Mesendoderm (in vitro differentiated cells): ENCODE data around the gene PIAS4.

Experiments used
- DNase-seq: peaks from one replicate; pipeline ENCODE4 v3.0.0; 2013
- H2AK5ac ChIP-seq: 2 replicates; pipeline ENCODE4 v1.6.1; 2013; ENCODE audit warnings: low read length, inconsistent platforms
- H2BK120ac ChIP-seq: 2 replicates; pipeline ENCODE4 v1.6.1; 2013; ENCODE audit warnings: low read depth, mild to moderate bottlenecking, low read length, moderate library complexity, mixed read lengths
- H2BK15ac ChIP-seq: replicated peaks from 2 replicates; pipeline ENCODE4 v1.6.1; 2013; ENCODE audit warnings: low read depth, mild to moderate bottlenecking, moderate library complexity
- H2BK5ac ChIP-seq: 2 replicates; pipeline ENCODE4 v1.6.1; 2013; ENCODE audit warnings: low read length, inconsistent platforms
- H3K18ac ChIP-seq: 2 replicates; pipeline ENCODE4 v1.6.1; 2013; ENCODE audit warnings: mild to moderate bottlenecking, low read length, mixed read lengths
- H3K23ac ChIP-seq: one replicate; pipeline ENCODE4 v1.6.1; 2013; ENCODE audit warnings: low read length
- H3K27ac ChIP-seq: 2 replicates; pipeline ENCODE4 v1.5.1; 2013; ENCODE audit warnings: low read depth, mild to moderate bottlenecking, inconsistent platforms, low read length, moderate library complexity
- H3K27me3 ChIP-seq: 2 replicates; pipeline ENCODE4 v1.6.1; 2013; ENCODE audit warnings: low read length, control low read depth, mild to moderate bottlenecking, inconsistent platforms; ENCODE audit not compliant: insufficient read depth, poor library complexity
- H3K36me3 ChIP-seq: 2 replicates; pipeline ENCODE4 v1.6.1; 2013; ENCODE audit warnings: low read length, inconsistent platforms; ENCODE audit not compliant: control insufficient read depth, insufficient read depth
- H3K4ac ChIP-seq: one replicate; pipeline ENCODE4 v1.6.1; 2013; ENCODE audit warnings: low read depth, mild to moderate bottlenecking, low read length, moderate library complexity
- H3K4me1 ChIP-seq: 2 replicates; pipeline ENCODE4 v1.6.1; 2013; ENCODE audit warnings: low read depth, low read length, inconsistent platforms; ENCODE audit not compliant: control insufficient read depth
- H3K4me2 ChIP-seq: 2 replicates; pipeline ENCODE4 v1.6.1; 2013; ENCODE audit warnings: low read length
- H3K4me3 ChIP-seq: 2 replicates; pipeline ENCODE4 v1.5.1; 2013; ENCODE audit warnings: mild to moderate bottlenecking, low read length
- H3K56ac ChIP-seq: one replicate; pipeline ENCODE4 v1.6.1; 2013; ENCODE audit warnings: low read length
- H3K79me1 ChIP-seq: 2 replicates; pipeline ENCODE4 v1.6.1; 2013; ENCODE audit warnings: low read length, inconsistent platforms
- H3K79me2 ChIP-seq: 2 replicates; pipeline ENCODE4 v1.6.1; 2013; ENCODE audit warnings: mild to moderate bottlenecking, low read length; ENCODE audit not compliant: control insufficient read depth, insufficient read depth
- H3K9ac ChIP-seq: 2 replicates; pipeline ENCODE4 v1.6.1; 2013; ENCODE audit warnings: low read length, inconsistent platforms
- H4K5ac ChIP-seq: one replicate; pipeline ENCODE4 v1.6.1; 2013; ENCODE audit warnings: low read length
- H4K8ac ChIP-seq: one replicate; pipeline ENCODE4 v1.6.1; 2013; ENCODE audit warnings: low read depth, mild to moderate bottlenecking, control low read depth, low read length, moderate library complexity
- WGBS: extraction: QIAGEN DNeasy Blood & Tissue Kit; methylation state at CpG from one replicate; pipeline ENCODE4 v1.1.7; 2013; ENCODE audit warnings: low lambda C conversion rate, missing lambda C conversion rate; ENCODE audit not compliant: insufficient coverage; ENCODE audit errors: extremely low coverage; 5-methylcytosine and 5-hydroxymethylcytosine counted together

Gene PIAS4

DNA sequence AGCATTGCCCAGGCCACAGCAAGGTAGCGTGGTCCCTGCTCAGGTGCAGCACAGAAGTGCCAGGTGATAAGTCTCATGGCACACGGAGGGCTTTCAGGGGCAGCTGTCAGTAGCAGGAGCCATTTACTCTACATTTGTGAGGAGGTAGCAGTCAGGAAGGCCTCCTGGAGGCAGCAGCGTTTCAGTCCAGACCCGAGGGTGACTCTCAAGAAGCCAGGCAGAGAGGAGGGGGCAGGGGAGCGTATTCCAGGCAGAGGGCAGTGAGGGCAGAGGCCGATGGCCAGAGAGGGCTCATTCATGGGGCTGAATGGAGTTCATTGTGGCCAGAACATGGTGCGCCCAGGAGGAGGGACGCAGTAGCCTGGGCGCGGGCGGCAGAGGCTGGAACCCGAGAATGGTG lies 8.9 kb downstream of the PIAS4 start:
- H3K27me3 ChIP-seq, result no peaks in the 10 kb centered on the region
- H2BK120ac ChIP-seq, result no peak overlapping the region
- no peak overlapping the region for H3K27ac ChIP-seq
- no peak overlapping the region for H3K18ac ChIP-seq
- no peak overlapping the region for H4K8ac ChIP-seq
- peaks cover 2% of the 10 kb centered on the region for H3K36me3 ChIP-seq
- WGBS, result no CpG with 5 or more reads among the region's 12 CpGs
- peaks cover 13% of the 10 kb centered on the region for H3K79me1 ChIP-seq
- H3K4me1 ChIP-seq, result no peaks in the 10 kb centered on the region
- no peak overlapping the region for H3K4me3 ChIP-seq
- no peak overlapping the region for H4K5ac ChIP-seq
- H2BK5ac ChIP-seq, result no peak overlapping the region
- no peak overlapping the region for H2BK15ac ChIP-seq
- no peak overlapping the region for H3K56ac ChIP-seq
- no peak overlapping the region for H3K23ac ChIP-seq
- no peak overlapping the region for H2AK5ac ChIP-seq
- no peak overlapping the region for H3K4me2 ChIP-seq
- H3K9ac ChIP-seq, result no peak overlapping the region
- no peak overlapping the region for H3K4ac ChIP-seq
- peaks cover 10% of the 10 kb centered on the region for H3K79me2 ChIP-seq
- no peak for DNase-seq

GRCh38 chr19:4016903-4017638 lies 9.5 kb downstream of the PIAS4 start:
- no peak overlapping the region for H2BK15ac ChIP-seq
- no peak overlapping the region for H3K4me2 ChIP-seq
- H2BK5ac ChIP-seq, result no peak overlapping the region
- no peak for DNase-seq
- H4K8ac ChIP-seq, result no peak overlapping the region
- no peak overlapping the region for H2AK5ac ChIP-seq
- no peak overlapping the region for H3K23ac ChIP-seq
- no peaks in the 10 kb centered on the region for H3K27me3 ChIP-seq
- no peaks in the 10 kb centered on the region for H3K4me1 ChIP-seq
- peaks cover 13% of the 10 kb centered on the region for H3K79me1 ChIP-seq
- H2BK120ac ChIP-seq, result no peak overlapping the region
- no peak overlapping the region for H3K18ac ChIP-seq
- H3K4ac ChIP-seq, result no peak overlapping the region
- no peak overlapping the region for H4K5ac ChIP-seq
- no CpG with 5 or more reads among the region's 15 CpGs for WGBS
- peaks cover 11% of the 10 kb centered on the region for H3K79me2 ChIP-seq
- no peak overlapping the region for H3K9ac ChIP-seq
- peaks cover 2% of the 10 kb centered on the region for H3K36me3 ChIP-seq
- H3K27ac ChIP-seq, result no peak overlapping the region
- no peak overlapping the region for H3K4me3 ChIP-seq
- H3K56ac ChIP-seq, result no peak overlapping the region

GRCh38 chr19:4018140-4018613 lies 10.6 kb downstream of the PIAS4 start:
- H3K36me3 ChIP-seq, result peaks cover 2% of the 10 kb centered on the region
- no peak overlapping the region for H2AK5ac ChIP-seq
- H2BK15ac ChIP-seq, result no peak overlapping the region
- H3K9ac ChIP-seq, result no peak overlapping the region
- WGBS, result no CpG with 5 or more reads among the region's 22 CpGs
- H3K4ac ChIP-seq, result no peak overlapping the region
- H3K79me2 ChIP-seq, result peaks cover 11% of the 10 kb centered on the region
- no peak overlapping the region for H2BK120ac ChIP-seq
- H3K4me1 ChIP-seq, result no peaks in the 10 kb centered on the region
- no peak for DNase-seq
- H3K4me3 ChIP-seq, result no peak overlapping the region
- no peak overlapping the region for H3K23ac ChIP-seq
- no peak overlapping the region for H3K27ac ChIP-seq
- peaks cover 13% of the 10 kb centered on the region for H3K79me1 ChIP-seq
- H3K18ac ChIP-seq, result no peak overlapping the region
- no peak overlapping the region for H4K5ac ChIP-seq
- no peak overlapping the region for H3K56ac ChIP-seq
- H3K4me2 ChIP-seq, result no peak overlapping the region
- no peaks in the 10 kb centered on the region for H3K27me3 ChIP-seq
- H2BK5ac ChIP-seq, result no peak overlapping the region
- no peak overlapping the region for H4K8ac ChIP-seq

- H3K27me3 ChIP-seq, result no peaks in the 10 kb centered on the region
- H3K23ac ChIP-seq, result no peak overlapping the region
- no peaks in the 10 kb centered on the region for H3K36me3 ChIP-seq
- no CpG with 5 or more reads among the region's 19 CpGs for WGBS
- H3K9ac ChIP-seq, result no peak overlapping the region
- H3K79me1 ChIP-seq, result peaks cover 15% of the 10 kb centered on the region
- DNase-seq, result no peak
- H2BK5ac ChIP-seq, result no peak overlapping the region
- H3K4me1 ChIP-seq, result no peaks in the 10 kb centered on the region
- H3K27ac ChIP-seq, result no peak overlapping the region
- H3K18ac ChIP-seq, result no peak overlapping the region
- H2BK120ac ChIP-seq, result no peak overlapping the region
- peaks cover 11% of the 10 kb centered on the region for H3K79me2 ChIP-seq
- no peak overlapping the region for H3K56ac ChIP-seq
- no peak overlapping the region for H2AK5ac ChIP-seq
- H4K5ac ChIP-seq, result no peak overlapping the region
- H2BK15ac ChIP-seq, result no peak overlapping the region
- H3K4me2 ChIP-seq, result no peak overlapping the region
- no peak overlapping the region for H4K8ac ChIP-seq
- no peak overlapping the region for H3K4ac ChIP-seq
- no peak overlapping the region for H3K4me3 ChIP-seq
Observed at GRCh38 chr19:4018775-4019504, 11.4 kb downstream of the PIAS4 start.

- H3K4me1 ChIP-seq, result no peaks in the 10 kb centered on the region
- H3K4ac ChIP-seq, result no peak overlapping the region
- H2AK5ac ChIP-seq, result no peak overlapping the region
- no peak overlapping the region for H2BK120ac ChIP-seq
- peaks cover 11% of the 10 kb centered on the region for H3K79me2 ChIP-seq
- no peak overlapping the region for H3K18ac ChIP-seq
- no peak overlapping the region for H3K27ac ChIP-seq
- H3K4me2 ChIP-seq, result no peak overlapping the region
- H2BK5ac ChIP-seq, result no peak overlapping the region
- no peaks in the 10 kb centered on the region for H3K27me3 ChIP-seq
- WGBS, result no CpG with 5 or more reads among the region's 17 CpGs
- H2BK15ac ChIP-seq, result no peak overlapping the region
- no peak overlapping the region for H4K5ac ChIP-seq
- no peak overlapping the region for H3K9ac ChIP-seq
- no peak overlapping the region for H3K56ac ChIP-seq
- H3K23ac ChIP-seq, result no peak overlapping the region
- H3K36me3 ChIP-seq, result no peaks in the 10 kb centered on the region
- DNase-seq, result no peak
- no peak overlapping the region for H4K8ac ChIP-seq
- peaks cover 12% of the 10 kb centered on the region for H3K79me1 ChIP-seq
- H3K4me3 ChIP-seq, result no peak overlapping the region
Observed at GRCh38 chr19:4019578-4019977, 12.0 kb downstream of the PIAS4 start.
